HEK293T (cell line): Measurements from ENCODE around the gene POFUT2.

Experiments used
- ARNT ChIP-seq: fragments of 450-650 bp; IDR thresholded peaks from 2 replicates; pipeline ENCODE4 v1.6.1; 2017; ENCODE audit warnings: mild to moderate bottlenecking
- BHLHE40 ChIP-seq: fragments of 450-650 bp; IDR thresholded peaks from 2 replicates; pipeline ENCODE4 v1.6.1; 2016; ENCODE audit warnings: mild to moderate bottlenecking, moderate library complexity, borderline replicate concordance
- CTBP1 ChIP-seq: fragments of 450-650 bp; IDR thresholded peaks from 2 replicates; pipeline ENCODE4 v1.6.1; 2016; ENCODE audit warnings: borderline replicate concordance
- FOXA1 ChIP-seq: fragments of 450-650 bp; IDR thresholded peaks from 2 replicates; pipeline ENCODE4 v1.6.1; 2016; ENCODE audit warnings: mild to moderate bottlenecking
- LEF1 ChIP-seq: fragments of 450-650 bp; IDR thresholded peaks from 2 replicates; pipeline ENCODE4 v1.6.1; 2017; ENCODE audit warnings: mild to moderate bottlenecking, borderline replicate concordance
- SP1 ChIP-seq: fragments of 450-650 bp; IDR thresholded peaks from 2 replicates; pipeline ENCODE4 v1.6.1; 2017
- SUZ12 ChIP-seq: fragments of 450-650 bp; IDR thresholded peaks from 2 replicates; pipeline ENCODE4 v1.6.1; 2016; ENCODE audit warnings: mild to moderate bottlenecking
- ZNF384 ChIP-seq: fragments of 450-650 bp; IDR thresholded peaks from 2 replicates; pipeline ENCODE4 v1.6.1; 2016

DNA sequence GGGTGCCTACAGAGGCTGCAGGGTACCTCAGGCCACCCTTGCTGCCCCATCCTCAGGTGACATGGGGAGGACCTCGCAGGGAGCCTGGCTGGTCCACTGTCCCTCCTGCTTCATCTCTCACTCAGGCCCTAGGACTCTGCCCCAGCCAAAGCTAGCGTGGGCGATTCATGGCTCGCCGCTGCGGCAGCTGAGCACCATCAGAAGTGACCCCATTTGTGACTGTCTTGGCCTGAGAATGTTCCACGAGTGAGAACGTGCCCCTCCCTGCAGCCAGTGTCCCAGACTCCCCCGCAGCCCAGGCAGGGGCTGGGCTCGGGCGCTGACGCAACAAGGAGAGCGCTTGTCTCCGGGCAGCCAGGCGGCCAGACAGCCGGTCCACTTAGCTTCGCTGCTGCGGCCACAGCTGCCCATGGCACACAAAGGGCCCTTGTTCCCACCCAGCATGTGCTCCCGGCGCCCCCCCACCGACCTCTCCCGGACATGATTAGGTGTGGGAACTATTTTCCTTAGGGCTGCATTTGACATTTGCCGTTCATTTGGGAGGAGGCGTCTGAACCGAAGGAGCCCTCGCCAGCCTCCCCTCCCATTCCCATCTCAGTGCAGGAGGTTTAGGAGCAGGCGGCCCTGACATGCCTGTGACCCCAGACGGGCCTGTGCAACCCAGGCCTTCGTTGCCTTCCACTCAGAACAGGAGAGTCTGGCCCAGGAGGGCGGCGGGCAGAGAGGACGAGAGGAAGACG, 19.3 kb upstream of the POFUT2 start:
- TF ChIP-seq ZNF384: no peak
- TF ChIP-seq SP1: no peak
- no peak for TF ChIP-seq SUZ12
- TF ChIP-seq ARNT: no peak
- no peak for TF ChIP-seq CTBP1
- no peak for TF ChIP-seq BHLHE40
- no peak for TF ChIP-seq FOXA1
- no peak for TF ChIP-seq LEF1
